Gastrocnemius medialis (tissue), 4 donors: ENCODE measurements around the gene SIPA1L2. TPM values are rescaled to one million over a fixed set of nuclear protein-coding genes. Genes with fewer than 3 reads are reported as not detected.

Source experiments
- ATAC-seq, 2 donors: fragments of 150-250 bp; one replicate each; pipeline ENCODE4 v1.9.1; 2016
- DNase-seq, 2 donors: peaks; one replicate each; pipeline ENCODE4 v3.0.0-alpha.2; 2019
- H3K27ac ChIP-seq, 4 donors: fragments of 200-600 bp; sonication (generic); 1 replicate in 1 of 4; 2 replicates in 3 of 4; pipeline ENCODE4 v1.5.1; 2016 to 2018; ENCODE audit warnings: mild to moderate bottlenecking in 2 of 4, moderate library complexity in 1 of 4
- H3K27me3 ChIP-seq, 3 donors: fragments of 200-600 bp; sonication (generic) in 2 of 3; 1 replicate in 1 of 3; 2 replicates in 2 of 3; pipeline versions ENCODE4 v1.5.1 to v1.6.0; 2016 to 2019; ENCODE audit warnings: mild to moderate bottlenecking in 1 of 3, moderate library complexity in 1 of 3
- H3K36me3 ChIP-seq, 2 donors: fragments of 200-600 bp; sonication (generic) in 1 of 2; one replicate each; pipeline ENCODE4 v1.5.1; 2017 to 2018
- H3K4me1 ChIP-seq, 2 donors: fragments of 200-600 bp; sonication (generic) in 1 of 2; one replicate each; pipeline ENCODE4 v1.5.1; 2016 to 2017; ENCODE audit warnings: mild to moderate bottlenecking in 2 of 2
- H3K4me3 ChIP-seq, 4 donors: fragments of 200-600 bp; sonication (generic) in 3 of 4; 1 replicate in 1 of 4; 2 replicates in 3 of 4; pipeline ENCODE4 v1.5.1; 2016 to 2019; ENCODE audit warnings: mild to moderate bottlenecking in 2 of 4
- H3K9me3 ChIP-seq, 3 donors: fragments of 200-600 bp; sonication (generic) in 2 of 3; 1 replicate in 1 of 3; 2 replicates in 2 of 3; pipeline ENCODE4 v1.5.1; 2016 to 2019
- POLR2A ChIP-seq, 2 donors: fragments of 450-650 bp; IDR thresholded peaks; one replicate each; pipeline ENCODE4 v1.6.1; 2017; ENCODE audit warnings: antibody characterized with exemption in 2 of 2, mild to moderate bottlenecking in 2 of 2, moderate library complexity in 2 of 2
- in situ Hi-C, 4 donors: fragments of 200-750 bp; cut with MboI; loops; one replicate each; pipeline versions ENCODE4 v1.15.0 to v1.8.0; 2017; ENCODE audit warnings: low sequenced_read_pairs in 4 of 4
- intact Hi-C: fragments of 100-400 bp; cut with DNase I; formaldehyde crosslinking; loops from one replicate; pipeline ENCODE4 v1.15.1; 2023; ENCODE audit warnings: low total_unique reads
- total RNA-seq, 4 donors: library from RNA; depleted of rRNA; stranded (reverse); fragments of >200 nt; gene quantifications; one replicate each; pipeline versions ENCODE4 v1.1.0 to v1.2.3, GENCODE V29; 2016
- TF ChIP-seq, protein P1 (sequence below), 5 experiments: fragments of 450-650 bp in 3 of 5; fragments of 200-600 bp in 2 of 5; sonication (generic) in 2 of 5; IDR thresholded peaks in 4 of 5; conservative IDR thresholded peaks in 1 of 5; 1 replicate in 4 of 5; 2 replicates in 1 of 5; pipeline ENCODE4 v1.5.1; 2016 to 2019; ENCODE audit warnings: antibody characterized with exemption in 5 of 5, mild to moderate bottlenecking in 3 of 5, moderate library complexity in 3 of 5

SIPA1L2 gene
- total RNA-seq, 4 donors from 2014 or later, result 3.1 to 22.7 (median 3.9) TPM

DNA sequence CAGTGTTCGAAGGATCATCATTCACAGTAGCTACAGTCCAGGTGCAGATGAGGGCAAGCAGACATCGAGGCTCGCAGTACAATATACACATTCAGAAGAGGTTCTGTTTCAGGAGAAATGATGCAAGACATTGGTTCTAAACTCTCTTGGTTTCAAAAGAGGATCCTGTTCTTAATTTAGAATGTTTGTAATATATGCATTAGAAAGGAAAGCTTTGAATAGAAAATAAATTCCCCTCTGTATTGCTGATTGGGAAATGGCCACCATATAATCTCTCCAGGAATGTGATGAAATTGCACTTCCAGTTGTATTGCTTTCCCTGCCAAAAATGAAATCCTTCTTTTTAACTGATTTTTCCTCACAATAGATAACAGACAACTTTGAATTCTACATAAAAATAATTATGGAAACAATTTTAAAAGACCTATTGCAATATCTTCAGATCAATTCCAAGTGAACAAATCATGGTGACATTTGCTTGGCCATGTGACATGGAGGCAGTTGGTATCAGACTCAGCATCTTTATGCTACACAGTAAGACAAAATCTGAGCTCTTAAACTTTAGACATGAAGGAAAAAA lies 27.6 kb upstream of the SIPA1L2 start:
- Histone ChIP-seq H3K27ac (no peak overlapping the region), H3K4me1 (peaks cover 0 to under 1% of the 10 kb centered on the region in 2 donors), H3K9me3 (no peaks in the 10 kb centered on the region), H3K4me3 (no peak overlapping the region), H3K36me3 (no peaks in the 10 kb centered on the region), H3K27me3 (no peaks in the 10 kb centered on the region)
- in situ Hi-C loops (no loop called here), intact Hi-C loops (no loop called here)
- no peak for DNase-seq
- TF ChIP-seq, protein P1, sequence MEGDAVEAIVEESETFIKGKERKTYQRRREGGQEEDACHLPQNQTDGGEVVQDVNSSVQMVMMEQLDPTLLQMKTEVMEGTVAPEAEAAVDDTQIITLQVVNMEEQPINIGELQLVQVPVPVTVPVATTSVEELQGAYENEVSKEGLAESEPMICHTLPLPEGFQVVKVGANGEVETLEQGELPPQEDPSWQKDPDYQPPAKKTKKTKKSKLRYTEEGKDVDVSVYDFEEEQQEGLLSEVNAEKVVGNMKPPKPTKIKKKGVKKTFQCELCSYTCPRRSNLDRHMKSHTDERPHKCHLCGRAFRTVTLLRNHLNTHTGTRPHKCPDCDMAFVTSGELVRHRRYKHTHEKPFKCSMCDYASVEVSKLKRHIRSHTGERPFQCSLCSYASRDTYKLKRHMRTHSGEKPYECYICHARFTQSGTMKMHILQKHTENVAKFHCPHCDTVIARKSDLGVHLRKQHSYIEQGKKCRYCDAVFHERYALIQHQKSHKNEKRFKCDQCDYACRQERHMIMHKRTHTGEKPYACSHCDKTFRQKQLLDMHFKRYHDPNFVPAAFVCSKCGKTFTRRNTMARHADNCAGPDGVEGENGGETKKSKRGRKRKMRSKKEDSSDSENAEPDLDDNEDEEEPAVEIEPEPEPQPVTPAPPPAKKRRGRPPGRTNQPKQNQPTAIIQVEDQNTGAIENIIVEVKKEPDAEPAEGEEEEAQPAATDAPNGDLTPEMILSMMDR (IDR thresholded peaks at IDR 0.05 in 4 of 5, conservative IDR thresholded peaks at IDR 0.05 in 1 of 5), result no peak
- TF ChIP-seq POLR2A (IDR thresholded peaks at IDR 0.05), result no peak
- no peak for ATAC-seq

DNA sequence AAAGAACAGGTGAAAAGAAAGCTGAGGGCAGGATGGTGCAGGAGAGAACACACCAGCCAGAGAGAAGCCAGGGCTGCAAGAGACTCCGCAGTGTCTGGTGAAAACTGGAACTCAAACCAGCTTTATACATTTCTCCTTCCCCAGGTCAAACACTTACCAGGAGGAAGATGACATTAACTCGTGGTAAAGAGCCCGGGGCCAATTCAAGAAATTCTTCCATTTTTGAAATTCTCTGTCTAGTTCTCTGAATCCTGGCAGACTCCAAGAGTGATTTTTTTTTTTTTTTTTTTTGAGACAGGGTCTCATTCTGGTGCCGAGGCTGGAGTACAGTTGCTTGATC lies 25.8 kb upstream of the SIPA1L2 start:
- no peak for DNase-seq
- H3K9me3 ChIP-seq, result no peaks in the 10 kb centered on the region
- in situ Hi-C loops (no loop called here), intact Hi-C loops (no loop called here)
- no peaks in the 10 kb centered on the region for H3K27me3 ChIP-seq
- H3K36me3 ChIP-seq, result no peaks in the 10 kb centered on the region
- ATAC-seq, result no peak
- H3K4me3 ChIP-seq, result no peak overlapping the region
- no peak for TF ChIP-seq POLR2A (IDR thresholded peaks at IDR 0.05)
- TF ChIP-seq, protein P1 (IDR thresholded peaks at IDR 0.05 in 4 of 5, conservative IDR thresholded peaks at IDR 0.05 in 1 of 5), result no peak
- H3K4me1 ChIP-seq, result no peaks in the 10 kb centered on the region
- no peak overlapping the region for H3K27ac ChIP-seq

DNA sequence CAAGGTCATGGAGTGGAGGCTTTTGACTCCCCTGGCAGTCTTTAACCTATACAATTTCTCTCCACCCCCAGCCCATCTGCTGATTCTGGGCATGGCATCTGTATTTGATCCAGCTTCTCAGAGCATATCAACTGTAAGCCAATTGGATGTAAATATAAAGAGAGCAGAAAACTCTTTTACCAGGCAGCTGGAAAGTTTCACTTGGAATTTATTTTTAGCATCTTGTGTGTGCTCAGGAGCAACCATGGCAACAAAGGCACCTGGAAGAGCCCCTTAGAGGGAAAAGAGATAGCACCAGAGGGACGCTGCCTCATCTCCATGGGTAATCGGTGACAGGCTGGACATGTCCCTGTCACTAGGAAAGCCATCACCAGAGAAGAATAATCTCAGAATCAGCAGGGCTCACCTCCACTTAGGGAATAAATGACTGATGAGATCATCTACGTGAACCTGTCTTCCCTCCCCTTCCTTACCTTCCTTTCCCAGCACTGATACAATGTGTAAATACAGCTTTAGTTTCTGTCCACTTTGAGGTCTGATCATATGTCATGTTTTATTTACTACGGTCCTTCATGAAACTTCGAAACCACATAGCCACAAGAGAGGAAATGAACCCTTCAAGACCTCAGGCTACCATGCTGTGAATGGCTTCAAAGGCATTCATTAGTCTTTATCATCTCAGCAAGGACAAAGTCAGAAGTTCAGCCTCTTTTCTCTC lies 25.3 kb upstream of the SIPA1L2 start:
- Histone ChIP-seq H3K36me3 (no peaks in the 10 kb centered on the region), H3K9me3 (no peaks in the 10 kb centered on the region), H3K4me3 (no peak overlapping the region), H3K27me3 (no peaks in the 10 kb centered on the region), H3K27ac (no peak overlapping the region), H3K4me1 (no peaks in the 10 kb centered on the region)
- DNase-seq (no peak), ATAC-seq (no peak)
- no peak for TF ChIP-seq POLR2A (IDR thresholded peaks at IDR 0.05)
- TF ChIP-seq, protein P1 (IDR thresholded peaks at IDR 0.05 in 4 of 5, conservative IDR thresholded peaks at IDR 0.05 in 1 of 5), result no peak
- intact Hi-C loops, result no loop called here
- in situ Hi-C loops, result no loop called here

DNA sequence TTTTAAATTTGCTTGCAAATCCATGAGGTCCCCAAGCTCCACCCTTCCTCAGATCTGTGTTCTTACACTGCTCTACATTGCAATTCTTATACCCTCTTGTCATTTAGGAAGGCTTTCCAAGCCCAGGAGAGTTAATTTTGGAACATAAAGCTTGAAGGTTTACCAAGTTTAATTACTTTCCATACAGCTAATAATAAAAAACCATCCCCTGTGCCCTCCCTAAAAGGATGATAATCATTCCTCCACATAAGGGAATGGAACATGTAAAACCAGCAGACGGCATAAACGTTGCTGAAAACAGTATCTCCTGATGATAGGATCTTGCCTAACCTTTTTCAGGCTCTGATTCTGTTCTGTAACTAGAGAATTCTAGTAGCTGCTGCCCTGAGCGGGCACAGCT lies 23.9 kb upstream of the SIPA1L2 start:
- H3K27ac ChIP-seq, result no peak overlapping the region
- no peaks in the 10 kb centered on the region for H3K4me1 ChIP-seq
- H3K36me3 ChIP-seq, result no peaks in the 10 kb centered on the region
- ATAC-seq (no peak), DNase-seq (no peak)
- H3K4me3 ChIP-seq, result no peak overlapping the region
- no peaks in the 10 kb centered on the region for H3K27me3 ChIP-seq
- TF ChIP-seq, protein P1 (IDR thresholded peaks at IDR 0.05 in 4 of 5, conservative IDR thresholded peaks at IDR 0.05 in 1 of 5), result no peak
- no peak for TF ChIP-seq POLR2A (IDR thresholded peaks at IDR 0.05)
- no peaks in the 10 kb centered on the region for H3K9me3 ChIP-seq
- in situ Hi-C loops (no loop called here), intact Hi-C loops (no loop called here)
